Uterus (tissue), 4 donors: ENCODE data around the gene ERG. TPM values are rescaled to one million over a fixed set of nuclear protein-coding genes. Genes with fewer than 3 reads are reported as not detected.
A peak's percentile ranks its signal among the peaks of the same experiment; 100 is the strongest.

Experiments used
- DNase-seq, 2 donors: peaks; one replicate each; pipeline ENCODE4 v3.0.0-alpha.2; 2019 to 2020
- H3K27ac ChIP-seq, 2 donors: fragments of 200-600 bp; sonication (generic); 1 replicate in 1 of 2; 2 replicates in 1 of 2; pipeline ENCODE4 v1.5.1; 2016 to 2018
- H3K27me3 ChIP-seq, 2 donors: fragments of 200-600 bp; sonication (generic); one replicate each; pipeline ENCODE4 v1.5.1; 2018 to 2019; ENCODE audit warnings: control low read depth in 1 of 2
- H3K36me3 ChIP-seq, 2 donors: fragments of 200-600 bp; sonication (generic); one replicate each; pipeline ENCODE4 v1.5.1; 2019; ENCODE audit warnings: control low read depth in 1 of 2
- H3K4me1 ChIP-seq, 2 donors: fragments of 200-600 bp; sonication (generic); one replicate each; pipeline ENCODE4 v1.5.1; 2018 to 2019; ENCODE audit warnings: control low read depth in 1 of 2
- H3K4me3 ChIP-seq, 2 donors: fragments of 200-600 bp; sonication (generic); 1 replicate in 1 of 2; 2 replicates in 1 of 2; pipeline ENCODE4 v1.5.1; 2018 to 2019; ENCODE audit warnings: mild to moderate bottlenecking in 1 of 2
- H3K9me3 ChIP-seq, 2 donors: fragments of 200-600 bp; sonication (generic); one replicate each; pipeline ENCODE4 v1.5.1; 2019; ENCODE audit warnings: control low read depth in 1 of 2
- POLR2A ChIP-seq, 2 donors: fragments of 450-650 bp; IDR thresholded peaks; one replicate each; pipeline ENCODE4 v1.6.1; 2016; ENCODE audit warnings: antibody characterized with exemption in 2 of 2, mild to moderate bottlenecking in 1 of 2, moderate library complexity in 1 of 2
- intact Hi-C: fragments of 100-400 bp; cut with DNase I; formaldehyde crosslinking; loops from one replicate; pipeline ENCODE4 v1.15.1; 2023; ENCODE audit warnings: low total_unique reads
- total RNA-seq, 4 donors: library from RNA; depleted of rRNA in 3 of 4; stranded (reverse); fragments of >200 nt in 3 of 4; gene quantifications; one replicate each; pipeline versions ENCODE4 v1.1.0 to v1.2.4, GENCODE V29; 2014 to 2023
- TF ChIP-seq, protein P1 (sequence below), 4 experiments: fragments of 200-600 bp in 2 of 4; fragments of 450-650 bp in 2 of 4; sonication (generic) in 2 of 4; IDR thresholded peaks; one replicate each; pipeline ENCODE4 v1.5.1; 2016 to 2019; ENCODE audit warnings: antibody characterized with exemption in 4 of 4, mild to moderate bottlenecking in 2 of 4, moderate library complexity in 1 of 4
- donor health status: DM: yes; HTN: yes; CAD: no.

Gene ERG
- total RNA-seq, 4 donors from 2014 or later, result 10.4 to 78.6 (median 31.1) TPM

DNA sequence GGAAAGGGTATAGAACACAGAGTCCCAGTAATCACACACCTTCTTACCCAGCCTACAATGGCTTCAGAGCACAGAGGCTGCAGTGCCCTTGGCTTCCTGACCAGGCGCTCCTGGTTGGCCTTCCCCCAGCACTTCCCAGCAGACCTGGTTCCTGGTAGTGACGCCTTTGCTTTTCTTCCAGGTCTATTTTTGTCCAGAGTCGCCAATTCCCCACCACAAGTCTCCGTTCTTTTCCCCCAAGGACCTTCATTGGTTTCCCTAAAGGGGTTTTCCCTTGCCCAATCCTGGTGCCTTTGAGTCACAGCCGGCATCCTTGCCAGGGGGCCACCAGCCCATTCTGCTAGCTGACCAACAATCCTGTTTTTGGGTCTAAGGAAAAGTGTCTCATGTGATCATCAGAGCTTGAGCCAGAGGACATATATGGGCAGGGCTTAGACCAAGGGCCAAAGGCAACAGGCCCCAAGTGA, 156.7 kb downstream of the ERG start:
- intact Hi-C loops, result no loop called here
- H3K27me3 ChIP-seq, result no peaks in the 10 kb centered on the region
- no peaks in the 10 kb centered on the region for H3K4me1 ChIP-seq
- no peak for TF ChIP-seq POLR2A (IDR thresholded peaks at IDR 0.05)
- DNase-seq, result peak in 1 of 2 donors; percentile 20
- no peak overlapping the region for H3K27ac ChIP-seq
- H3K9me3 ChIP-seq, result no peaks in the 10 kb centered on the region
- H3K4me3 ChIP-seq, result no peak overlapping the region
- no peaks in the 10 kb centered on the region for H3K36me3 ChIP-seq

GRCh38 chr21:38340131-38340530, 158.1 kb downstream of the ERG start:
- Histone ChIP-seq H3K27me3 (no peaks in the 10 kb centered on the region), H3K9me3 (no peaks in the 10 kb centered on the region), H3K36me3 (no peaks in the 10 kb centered on the region), H3K27ac (no peak overlapping the region), H3K4me1 (no peaks in the 10 kb centered on the region), H3K4me3 (no peak overlapping the region)
- TF ChIP-seq POLR2A (IDR thresholded peaks at IDR 0.05), result no peak
- TF ChIP-seq, protein P1, sequence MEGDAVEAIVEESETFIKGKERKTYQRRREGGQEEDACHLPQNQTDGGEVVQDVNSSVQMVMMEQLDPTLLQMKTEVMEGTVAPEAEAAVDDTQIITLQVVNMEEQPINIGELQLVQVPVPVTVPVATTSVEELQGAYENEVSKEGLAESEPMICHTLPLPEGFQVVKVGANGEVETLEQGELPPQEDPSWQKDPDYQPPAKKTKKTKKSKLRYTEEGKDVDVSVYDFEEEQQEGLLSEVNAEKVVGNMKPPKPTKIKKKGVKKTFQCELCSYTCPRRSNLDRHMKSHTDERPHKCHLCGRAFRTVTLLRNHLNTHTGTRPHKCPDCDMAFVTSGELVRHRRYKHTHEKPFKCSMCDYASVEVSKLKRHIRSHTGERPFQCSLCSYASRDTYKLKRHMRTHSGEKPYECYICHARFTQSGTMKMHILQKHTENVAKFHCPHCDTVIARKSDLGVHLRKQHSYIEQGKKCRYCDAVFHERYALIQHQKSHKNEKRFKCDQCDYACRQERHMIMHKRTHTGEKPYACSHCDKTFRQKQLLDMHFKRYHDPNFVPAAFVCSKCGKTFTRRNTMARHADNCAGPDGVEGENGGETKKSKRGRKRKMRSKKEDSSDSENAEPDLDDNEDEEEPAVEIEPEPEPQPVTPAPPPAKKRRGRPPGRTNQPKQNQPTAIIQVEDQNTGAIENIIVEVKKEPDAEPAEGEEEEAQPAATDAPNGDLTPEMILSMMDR (IDR thresholded peaks at IDR 0.05), result no peak
- intact Hi-C loops, result no loop called here
- DNase-seq, result no peak

- Histone ChIP-seq H3K36me3 (no peaks in the 10 kb centered on the region), H3K9me3 (no peaks in the 10 kb centered on the region), H3K4me3 (no peak overlapping the region), H3K4me1 (no peaks in the 10 kb centered on the region), H3K27ac (no peak overlapping the region), H3K27me3 (no peaks in the 10 kb centered on the region)
- no peak for DNase-seq
- TF ChIP-seq, protein P1 (IDR thresholded peaks at IDR 0.05), result no peak
- intact Hi-C loops, result no loop called here
Observed at GRCh38 chr21:38337793-38338192, 160.5 kb downstream of the ERG start.

GRCh38 chr21:38334866-38335265, 163.4 kb downstream of the ERG start:
- TF ChIP-seq POLR2A (IDR thresholded peaks at IDR 0.05), result no peak
- TF ChIP-seq, protein P1 (IDR thresholded peaks at IDR 0.05), result no peak
- Histone ChIP-seq H3K27me3 (no peaks in the 10 kb centered on the region), H3K4me3 (no peak overlapping the region), H3K36me3 (no peaks in the 10 kb centered on the region), H3K9me3 (no peaks in the 10 kb centered on the region), H3K4me1 (no peaks in the 10 kb centered on the region), H3K27ac (no peak overlapping the region)
- no peak for DNase-seq
- intact Hi-C loops, result no loop called here

DNA sequence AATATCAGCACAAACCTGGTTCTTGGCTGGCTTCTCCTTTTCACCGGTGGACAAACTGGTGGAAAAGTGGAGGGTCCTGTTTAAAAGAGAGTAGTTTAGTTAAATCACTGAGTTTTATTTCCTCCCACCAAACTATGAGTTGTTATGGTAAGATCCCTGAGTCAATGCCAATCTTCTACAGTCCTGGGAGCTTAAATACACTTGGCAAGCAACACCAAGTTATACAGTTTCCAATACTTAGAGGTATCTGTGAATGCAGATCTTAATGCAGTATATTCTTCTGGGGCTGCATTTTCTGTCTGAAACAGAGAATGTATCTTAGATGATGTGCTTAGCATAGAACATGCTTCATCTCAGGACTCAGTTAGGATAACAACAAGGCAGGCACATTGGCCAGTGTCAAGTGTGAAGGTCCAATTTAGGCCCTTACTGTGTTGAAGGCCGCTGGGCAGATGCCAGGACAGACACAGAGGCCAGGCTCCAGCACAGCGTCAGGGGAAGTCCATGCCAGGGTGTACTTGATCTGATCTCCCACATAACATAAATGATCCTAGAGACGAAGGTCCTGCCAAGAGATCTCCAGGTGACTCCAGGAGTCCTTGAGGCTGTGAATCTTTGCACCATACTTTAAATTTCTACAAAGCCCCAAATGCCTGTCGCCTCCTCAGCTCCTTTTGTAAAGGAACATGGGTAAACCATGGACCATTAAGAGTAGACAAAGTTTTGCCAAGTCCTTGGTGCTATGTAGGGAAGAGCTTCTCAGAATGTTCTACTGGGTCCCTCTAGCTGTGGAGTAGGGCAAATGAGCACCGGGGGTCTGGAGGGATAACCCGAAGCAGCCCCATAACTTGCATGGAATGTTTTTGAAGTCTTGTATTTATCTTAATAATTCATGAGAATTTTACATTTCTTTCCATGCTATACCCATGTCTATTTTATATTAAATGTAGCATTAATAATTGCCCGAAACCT, 164.7 kb downstream of the ERG start:
- no peak for DNase-seq
- Histone ChIP-seq H3K9me3 (no peaks in the 10 kb centered on the region), H3K27ac (no peak overlapping the region), H3K4me1 (no peaks in the 10 kb centered on the region), H3K36me3 (no peaks in the 10 kb centered on the region), H3K4me3 (no peak overlapping the region), H3K27me3 (no peaks in the 10 kb centered on the region)
- intact Hi-C loops, result no loop called here
- no peak for TF ChIP-seq POLR2A (IDR thresholded peaks at IDR 0.05)
- TF ChIP-seq, protein P1 (IDR thresholded peaks at IDR 0.05), result no peak
